GM10847 (cell line): Measurements from ENCODE around the gene CCDC142.
A peak's percentile ranks its signal among the peaks of the same experiment; 100 is the strongest.

Experiments used
- POLR2A ChIP-seq: IDR thresholded peaks from 2 replicates; pipeline ENCODE4 v1.6.1; 2011; ENCODE audit not compliant: insufficient read length; ENCODE audit errors: extremely low read depth

CCDC142 gene

DNA sequence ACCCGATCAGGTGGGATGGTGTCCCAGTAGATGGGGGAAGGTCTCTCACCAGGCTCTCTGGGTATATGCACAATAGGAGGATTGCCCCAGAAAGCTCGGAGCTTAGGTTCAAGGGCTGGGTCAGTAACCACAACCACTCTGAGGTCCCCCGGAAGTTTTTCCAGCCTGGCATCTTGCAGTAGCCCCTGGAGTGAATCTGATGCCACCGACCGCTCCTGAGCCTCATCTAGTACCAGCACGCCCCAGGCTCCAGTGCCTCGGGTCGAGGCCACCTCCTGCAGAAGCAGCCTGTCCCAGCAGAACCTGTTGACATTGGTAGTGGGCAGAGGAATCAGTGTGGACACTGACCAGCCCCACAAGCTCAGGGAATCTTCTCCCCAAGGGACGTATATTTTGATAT, 41.2 kb upstream of the CCDC142 start:
- no peak for TF ChIP-seq POLR2A

DNA sequence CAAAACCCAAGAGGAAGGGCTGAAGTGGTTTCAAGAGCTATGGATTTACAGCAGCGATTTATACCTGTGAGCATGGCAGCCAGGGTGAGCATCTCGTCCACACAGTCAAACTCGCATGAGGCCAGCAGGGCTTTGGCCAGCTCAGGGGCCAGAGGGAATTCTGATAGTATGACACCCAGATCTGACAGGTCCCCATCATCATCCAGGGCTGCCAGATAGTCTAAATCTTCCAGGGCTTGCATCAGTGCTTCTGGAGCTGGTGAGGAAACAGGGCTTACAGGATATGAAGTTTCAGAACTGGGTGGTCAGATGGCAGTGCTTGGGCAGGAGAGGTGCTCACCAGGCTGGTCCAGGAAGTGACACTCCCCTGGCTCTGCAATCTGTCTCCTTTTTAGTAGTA, 39.7 kb upstream of the CCDC142 start:
- no peak for TF ChIP-seq POLR2A

DNA sequence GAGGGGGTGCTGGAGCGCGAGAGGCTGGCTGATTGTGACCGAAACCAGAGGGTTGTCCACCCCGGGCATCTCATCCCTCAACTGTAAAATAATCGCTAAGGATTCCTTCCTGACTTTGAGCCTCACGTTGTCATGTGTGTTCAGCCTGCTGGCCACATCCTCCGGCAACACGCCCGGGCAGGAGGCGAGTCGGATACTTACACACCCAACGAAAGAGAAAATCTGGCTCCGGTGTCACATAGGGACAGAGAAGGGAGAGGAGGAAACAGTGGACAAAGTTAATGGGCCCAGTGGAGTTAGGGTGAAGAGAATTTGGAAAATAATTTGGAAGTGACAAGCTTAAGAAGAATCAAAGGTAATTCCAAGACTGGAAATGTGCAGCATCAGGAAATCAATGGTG, 33.9 kb upstream of the CCDC142 start:
- TF ChIP-seq POLR2A = no peak

DNA sequence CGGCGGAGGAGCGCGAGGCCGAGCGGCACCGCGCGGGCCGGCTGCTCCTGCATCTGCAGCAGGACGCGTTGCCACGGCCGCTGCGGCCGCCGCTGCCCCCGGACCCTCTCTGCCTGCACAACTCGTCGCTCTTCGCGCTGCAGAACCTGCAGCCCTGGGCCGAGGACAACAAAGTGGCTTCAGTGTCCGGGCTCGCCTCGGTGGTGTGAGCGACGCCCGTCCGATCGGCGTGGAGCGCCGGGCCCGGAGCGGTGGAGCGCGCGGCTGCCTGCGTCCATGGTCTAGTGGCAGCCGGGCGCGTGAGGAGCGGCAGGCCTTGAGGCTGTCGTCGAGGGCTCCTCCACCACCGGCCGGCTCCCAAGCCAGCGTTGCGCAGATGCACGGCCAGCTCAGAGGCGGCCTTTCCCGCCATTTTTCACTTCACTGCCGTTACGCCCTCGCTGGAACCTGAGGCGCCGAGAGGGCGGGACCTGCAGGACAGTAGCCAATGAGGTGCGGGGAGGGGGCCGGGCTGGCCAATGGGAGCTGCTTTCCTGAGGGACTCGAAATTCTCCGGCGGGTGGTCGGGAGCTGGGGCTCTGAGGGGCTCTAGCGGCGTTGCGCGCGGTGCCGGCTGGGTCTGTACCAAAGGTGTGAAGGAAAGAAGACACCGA, 33.3 kb upstream of the CCDC142 start:
- TF ChIP-seq POLR2A = no peak

DNA sequence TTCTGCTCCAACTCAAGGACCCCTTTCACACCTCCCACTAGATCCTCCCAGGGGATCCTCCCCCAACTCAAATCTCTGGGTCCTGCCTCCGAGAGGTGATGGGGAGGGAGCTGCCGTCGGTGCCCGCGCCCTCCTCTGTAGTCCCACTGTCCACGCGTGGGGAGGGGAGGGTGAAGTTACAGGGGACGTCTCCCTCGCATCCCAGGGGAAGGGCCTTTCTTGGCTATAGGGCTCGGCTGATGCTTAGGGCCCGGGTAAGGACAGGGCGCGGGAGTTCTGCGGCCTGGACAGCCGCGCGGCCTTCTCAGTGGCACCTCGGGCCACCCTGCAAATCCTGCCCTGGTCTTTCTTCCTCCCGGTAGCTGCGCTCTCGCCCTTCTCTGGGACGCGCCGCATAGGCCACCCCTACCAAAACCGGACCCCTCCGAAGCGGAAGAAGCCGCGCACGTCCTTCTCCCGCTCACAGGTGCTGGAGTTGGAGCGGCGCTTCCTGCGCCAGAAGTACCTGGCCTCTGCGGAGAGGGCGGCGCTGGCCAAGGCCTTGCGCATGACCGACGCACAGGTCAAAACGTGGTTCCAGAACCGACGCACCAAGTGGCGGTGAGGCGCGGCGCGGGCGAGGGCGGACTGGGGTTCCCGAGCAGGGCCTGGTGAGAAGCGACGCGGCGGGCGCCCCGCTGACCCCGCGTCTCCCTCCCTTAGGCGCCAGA, 32.6 kb upstream of the CCDC142 start:
- no peak for TF ChIP-seq POLR2A

DNA sequence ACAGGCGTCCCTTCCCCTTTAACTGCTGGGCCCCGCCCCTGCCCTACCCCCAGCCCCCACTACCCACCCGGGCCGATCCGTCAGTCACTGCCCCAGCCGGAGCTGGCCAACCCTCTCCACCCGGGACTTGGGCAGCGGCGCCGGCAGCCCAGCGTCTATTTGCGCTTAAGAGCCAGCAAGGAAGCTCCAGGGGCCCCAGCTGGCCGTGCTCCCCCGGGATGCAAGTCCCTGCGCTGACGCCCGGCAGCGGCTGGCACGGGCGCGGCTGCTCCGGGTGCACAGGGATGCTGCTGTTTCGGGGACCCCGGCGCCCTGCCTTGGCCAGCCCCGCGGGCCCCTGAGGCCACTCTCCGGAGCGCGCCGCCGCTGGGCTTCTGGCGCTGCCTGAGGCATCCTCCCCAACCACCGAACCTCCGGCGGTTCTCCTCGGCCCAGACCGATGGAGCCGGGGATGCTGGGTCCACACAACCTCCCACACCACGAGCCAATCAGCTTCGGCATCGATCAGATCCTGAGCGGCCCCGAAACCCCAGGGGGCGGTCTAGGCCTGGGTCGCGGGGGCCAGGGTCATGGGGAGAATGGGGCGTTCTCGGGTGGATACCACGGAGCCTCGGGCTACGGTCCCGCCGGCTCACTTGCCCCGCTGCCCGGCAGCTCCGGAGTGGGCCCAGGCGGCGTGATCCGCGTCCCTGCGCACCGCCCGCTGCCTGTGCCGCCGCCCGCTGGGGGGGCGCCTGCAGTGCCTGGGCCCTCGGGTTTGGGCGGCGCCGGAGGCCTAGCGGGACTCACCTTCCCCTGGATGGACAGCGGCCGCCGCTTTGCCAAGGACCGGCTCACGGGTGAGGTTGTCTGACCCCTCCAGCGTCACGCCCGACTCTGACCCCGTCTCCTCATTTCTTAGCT, 31.8 kb upstream of the CCDC142 start, which contains the start of gene TLX2:
Gene TLX2 (plus strand): TSS at position 83 of the 903 bp plus-strand sequence. CDS start 357 bp downstream, at position 440.
- TF ChIP-seq POLR2A = no peak

DNA sequence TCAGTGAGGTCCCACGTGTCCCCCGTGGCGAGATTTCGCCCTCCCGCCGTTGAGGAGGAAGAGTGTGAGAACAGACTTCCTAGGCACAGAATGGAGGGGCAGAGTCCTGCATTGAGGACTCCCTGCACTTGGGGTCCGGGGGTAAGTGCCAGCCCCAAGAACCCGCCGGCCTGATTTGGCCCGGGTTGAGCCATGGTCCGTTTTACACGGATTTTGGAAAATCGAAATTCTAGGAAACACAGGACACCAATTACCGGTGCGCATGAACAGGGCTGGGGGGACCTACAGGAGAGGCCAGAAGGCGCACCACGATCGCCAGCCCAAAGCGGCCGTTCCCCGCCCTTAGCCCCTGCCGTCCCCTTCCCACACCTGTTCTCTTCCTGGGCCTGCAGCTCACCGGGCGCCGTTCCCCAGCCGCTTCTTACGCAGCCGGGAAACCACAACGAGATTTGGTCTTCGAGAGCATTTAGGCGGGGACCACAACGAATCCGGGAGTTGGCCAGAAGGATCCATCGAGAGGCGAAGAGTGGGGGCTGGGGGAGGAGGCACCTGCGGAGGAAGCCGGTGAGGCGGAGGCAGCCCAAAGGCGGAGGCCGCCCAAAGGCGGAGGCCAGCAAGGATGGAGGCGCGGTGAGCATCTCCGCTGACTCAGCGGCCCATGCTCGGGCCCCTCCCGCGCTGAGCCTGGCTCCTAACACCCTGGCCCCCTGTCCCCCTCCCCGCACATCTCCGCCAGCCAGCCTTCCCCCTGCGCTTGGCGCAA, 31.0 kb upstream of the CCDC142 start:
- no peak for TF ChIP-seq POLR2A

DNA sequence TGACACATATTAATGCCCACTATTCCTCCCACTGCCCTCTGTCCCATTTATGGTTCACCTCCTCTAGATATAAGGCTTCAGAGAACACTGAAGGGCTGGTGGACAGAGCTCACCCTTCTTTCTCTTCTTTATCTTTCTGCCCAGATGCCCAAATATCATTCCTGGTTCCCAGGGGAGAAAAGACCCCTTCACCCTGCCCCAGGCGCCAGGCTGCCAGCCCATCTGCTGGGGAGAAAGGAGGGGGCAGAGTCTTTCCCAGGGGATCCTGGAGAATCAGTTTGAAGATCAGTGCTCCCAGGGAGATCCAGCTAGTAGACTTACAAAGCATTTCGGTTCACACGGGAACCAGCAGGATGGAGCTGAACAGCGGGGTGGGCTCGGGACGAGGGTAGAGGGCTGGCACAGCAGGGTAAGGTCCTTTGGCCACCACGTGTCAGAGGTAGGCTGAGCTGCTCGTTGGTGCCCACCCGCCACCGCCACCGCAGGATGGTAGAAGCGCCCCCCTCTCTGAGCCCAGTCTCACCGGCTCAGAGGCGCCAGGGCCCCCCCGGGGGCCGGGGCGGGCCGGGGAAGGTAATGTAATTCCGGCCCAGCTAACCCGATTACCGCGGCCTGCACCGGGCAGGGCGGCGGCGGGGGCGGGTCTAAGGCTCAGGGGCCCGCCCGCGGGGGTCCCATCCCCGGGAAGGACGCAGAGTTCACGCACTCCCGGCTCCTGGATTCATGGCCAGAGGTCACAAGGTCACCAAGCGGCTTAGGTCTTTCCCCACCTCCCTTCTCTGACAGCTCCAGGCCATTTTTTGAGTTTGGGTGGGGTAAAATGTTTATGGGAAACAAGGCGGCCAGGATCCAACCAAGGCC, 30.2 kb upstream of the CCDC142 start:
- TF ChIP-seq POLR2A = no peak

DNA sequence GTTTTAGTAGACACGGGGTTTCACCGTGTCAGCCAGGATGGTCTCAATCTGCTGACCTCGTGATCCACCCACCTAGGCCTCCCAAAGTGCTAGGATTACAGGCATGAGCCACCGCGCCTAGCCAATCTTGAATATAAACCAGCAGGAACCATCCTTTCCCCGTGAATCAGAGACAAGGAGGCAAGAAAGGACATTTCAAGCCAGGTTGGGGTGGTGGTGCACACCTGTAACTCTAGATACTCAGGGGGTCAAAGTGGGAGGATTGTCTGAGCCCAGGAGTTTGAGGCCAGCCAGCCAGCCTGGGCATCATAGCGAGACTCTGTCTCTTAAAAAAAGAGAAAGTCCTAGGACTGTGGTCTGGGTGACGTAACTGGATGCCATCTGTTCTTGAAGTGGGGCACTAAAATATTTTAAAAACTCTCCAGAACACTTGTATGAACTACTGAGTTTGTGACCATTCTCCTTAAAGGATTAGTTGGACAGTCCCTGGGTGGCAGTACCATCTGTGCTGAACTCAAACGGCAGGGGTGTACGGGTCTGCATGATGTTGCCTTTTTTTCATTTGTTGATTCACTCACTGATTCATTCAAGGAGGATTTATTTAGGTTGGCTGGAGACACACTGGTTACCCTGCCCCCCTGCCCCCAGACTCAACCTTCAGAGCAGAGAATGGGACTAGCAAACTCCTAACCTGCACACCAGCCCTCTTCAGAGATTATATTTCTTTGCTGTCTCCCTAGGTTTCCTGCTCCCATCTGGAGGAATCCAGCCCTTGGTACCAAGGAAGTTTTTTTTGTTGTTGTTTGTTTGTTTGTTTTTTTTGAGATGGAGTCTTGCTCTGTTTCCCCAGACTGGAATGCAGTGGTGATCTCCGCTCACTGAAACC, 28.5 kb upstream of the CCDC142 start:
- TF ChIP-seq POLR2A = no peak

DNA sequence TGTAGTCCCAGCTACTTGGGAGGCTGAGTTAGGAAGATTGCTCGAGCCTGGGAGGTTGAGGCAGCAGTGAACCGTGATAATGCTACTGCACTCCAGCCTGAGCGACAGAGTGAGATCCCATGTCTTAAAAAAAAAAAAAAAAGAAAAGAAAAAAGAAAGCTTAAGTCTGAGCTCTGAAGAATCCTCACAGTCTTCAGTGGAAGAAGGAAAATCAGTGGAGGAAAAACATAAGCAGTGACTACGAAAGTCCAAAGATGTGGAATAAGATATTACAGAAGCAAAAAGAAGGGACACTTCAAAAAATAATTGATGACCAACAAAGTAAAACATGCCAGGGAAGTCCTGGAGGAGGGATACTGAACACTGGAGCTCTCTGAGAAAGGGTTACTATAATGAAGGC, 27.5 kb upstream of the CCDC142 start:
- no peak for TF ChIP-seq POLR2A

DNA sequence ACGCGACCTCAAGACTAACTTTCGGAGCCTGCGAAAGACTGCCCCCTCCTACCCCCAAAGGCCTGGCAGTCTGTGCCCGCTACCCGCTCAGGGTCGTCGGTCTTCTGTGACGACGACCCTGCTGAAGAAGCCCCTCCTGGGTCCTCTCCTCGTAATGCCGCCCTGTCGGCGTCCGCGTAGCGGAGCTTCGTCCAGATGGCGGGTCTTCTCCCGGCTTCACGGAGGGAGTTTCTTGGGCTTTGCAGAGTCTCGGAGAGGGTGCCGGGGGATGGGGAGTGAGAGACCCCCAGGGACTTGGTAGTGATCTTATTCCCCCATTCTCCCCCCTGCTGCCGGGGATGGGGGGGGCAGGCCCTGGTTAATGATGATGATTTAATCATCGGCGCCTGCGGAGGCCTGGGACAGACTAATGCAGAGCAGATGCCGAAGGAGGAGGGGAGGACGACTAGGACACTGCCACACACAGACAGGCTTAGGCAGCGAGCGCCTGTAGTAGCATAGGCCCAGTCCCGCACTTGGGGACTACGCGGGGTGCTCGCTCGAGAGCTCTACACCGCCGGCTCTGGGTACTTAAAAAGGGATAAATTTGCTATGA, 25.2 kb upstream of the CCDC142 start:
- no peak for TF ChIP-seq POLR2A

DNA sequence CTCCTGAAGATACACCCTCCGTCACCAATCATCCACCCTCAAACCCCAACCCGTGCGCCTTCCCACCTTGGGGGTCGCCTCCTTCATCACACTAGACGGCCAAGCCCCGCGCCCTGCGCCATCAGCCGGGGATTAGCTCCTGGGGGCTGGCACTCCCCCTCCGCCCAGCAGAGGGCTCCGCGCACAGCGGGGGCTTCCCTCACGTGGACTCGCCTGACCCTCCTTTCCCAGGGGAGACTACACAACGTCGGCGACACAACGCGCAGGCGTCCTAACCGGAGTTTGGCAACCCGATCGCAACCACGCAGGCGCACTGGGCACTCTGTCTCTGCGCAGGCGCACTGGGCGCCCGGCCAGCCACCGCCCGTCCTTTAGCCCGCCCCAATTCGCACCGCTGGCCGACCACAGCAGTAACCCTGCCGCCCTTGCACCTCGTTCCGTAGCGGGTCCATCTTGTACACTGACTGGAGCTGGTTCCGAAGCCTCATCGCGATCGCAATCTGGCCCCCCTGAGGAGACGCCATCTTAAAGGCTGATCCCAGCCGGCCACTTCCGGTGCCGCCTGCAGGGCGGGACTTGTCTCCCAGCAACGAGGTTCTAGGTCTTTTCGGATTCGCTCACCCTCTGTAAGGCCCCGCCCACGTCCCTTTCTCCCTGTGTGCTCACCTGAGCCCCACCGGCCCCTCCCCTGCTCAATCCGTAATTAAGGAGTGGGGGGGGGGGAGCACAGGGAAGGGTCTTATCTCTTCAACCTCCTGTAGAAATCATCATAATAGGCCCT, 24.5 kb upstream of the CCDC142 start, which contains the start of gene PCGF1:
Gene PCGF1 (minus strand): TSS at position 551 of the 781 bp plus-strand sequence. CDS start 27 bp downstream, at position 524.
- TF ChIP-seq POLR2A = peak; percentile 72
